Upper lobe of left lung (tissue), 4 donors: ENCODE results near the gene ARHGEF6.

Experiments
- EP300 ChIP-seq, 4 donors: sonication (generic); formaldehyde crosslinking; IDR thresholded peaks; one replicate each; pipeline ENCODE4 v1.5.1; 2017; ENCODE audit warnings: antibody characterized with exemption in 4 of 4, control low read depth in 2 of 4
- POLR2A ChIP-seq, 4 donors: fragments of 450-650 bp; IDR thresholded peaks; one replicate each; pipeline ENCODE4 v1.5.1; 2016 to 2017; ENCODE audit warnings: antibody characterized with exemption in 4 of 4, mild to moderate bottlenecking in 2 of 4
- POLR2AphosphoS5 ChIP-seq, 2 donors: sonication (generic); formaldehyde crosslinking; IDR thresholded peaks; one replicate each; pipeline ENCODE4 v1.5.1; 2017; ENCODE audit warnings: antibody characterized with exemption in 2 of 2

GRCh38 chrX:136627409-136627808, 153.3 kb downstream of the ARHGEF6 start:
- TF ChIP-seq EP300 (IDR thresholded peaks at IDR 0.05) (no peak), POLR2AphosphoS5 (IDR thresholded peaks at IDR 0.05) (no peak), POLR2A (IDR thresholded peaks at IDR 0.05) (no peak)
